NOMO-1 (cell line): Measurements from ENCODE around the gene ZER1.
"Not testable (repeated sequence)": the region's sequence is repeated elsewhere in the genome, so short reads cannot be mapped to it uniquely, and the experiment has no call there.

Source experiments
- DNase-seq, 2 experiments: peaks; one replicate each; lab custom pipeline; 2025; ENCODE audit not compliant: unreplicated experiment in 2 of 2; lab: John Stamatoyannopoulos, UW

ZER1 gene

GRCh38 chr9:128696923-128697707, 74.6 kb downstream of the ZER1 start:
- no peak for DNase-seq

GRCh38 chr9:128694344-128694743, 77.4 kb downstream of the ZER1 start:
- DNase-seq = no peak

GRCh38 chr9:128693738-128694137, 78.0 kb downstream of the ZER1 start:
- not testable (repeated sequence) for DNase-seq

GRCh38 chr9:128690684-128691034, 81.1 kb downstream of the ZER1 start:
- DNase-seq = no peak

GRCh38 chr9:128689820-128690683, 81.7 kb downstream of the ZER1 start:
- peak in 1 of 2 experiments; percentile 16 for DNase-seq

- peak; percentile 41 to 62 for DNase-seq
These were observed 82.4 kb downstream of the ZER1 start for GRCh38 chr9:128689293-128689774.

GRCh38 chr9:128688501-128689292, 83.0 kb downstream of the ZER1 start, which contains the start of gene SET:
Gene SET (plus strand): TSS chr9:128689222. CDS start chr9:128689583, 361 bp downstream.
- peak; percentile 90 to 96 for DNase-seq

GRCh38 chr9:128687453-128687852, 84.3 kb downstream of the ZER1 start:
- DNase-seq = no peak

GRCh38 chr9:128685636-128686489, 85.9 kb downstream of the ZER1 start:
- DNase-seq = peak; percentile 33 to 35

GRCh38 chr9:128684325-128685199, 87.2 kb downstream of the ZER1 start:
- DNase-seq = peak; percentile 81 to 82

- no peak for DNase-seq
These were observed 87.7 kb downstream of the ZER1 start for GRCh38 chr9:128684065-128684324.

- DNase-seq = peak; percentile 28 to 56
These were observed 88.2 kb downstream of the ZER1 start for GRCh38 chr9:128683340-128684064.
